DOHH2 (cell line): ENCODE data around the gene DMD.

Source experiments
- H3F3A ChIP-seq: fragments of 200-600 bp; sonication (generic), shearing (Covaris generic); 2 replicates; pipeline ENCODE4 v1.6.0; 2016; ENCODE audit warnings: antibody characterized with exemption, mild to moderate bottlenecking; ENCODE audit not compliant: control insufficient read depth, insufficient read depth
- H3K27ac ChIP-seq: fragments of 200-600 bp; sonication (generic); 2 replicates; pipeline ENCODE4 v1.5.1; 2014; ENCODE audit warnings: low read depth, mild to moderate bottlenecking, low read length, moderate library complexity
- H3K27me3 ChIP-seq: fragments of 200-600 bp; sonication (generic); 2 replicates; pipeline ENCODE4 v1.6.1; 2014; ENCODE audit warnings: mild to moderate bottlenecking, low read length, mixed read lengths; ENCODE audit not compliant: control insufficient read depth
- H3K36me3 ChIP-seq: fragments of 200-600 bp; sonication (generic); 2 replicates; pipeline ENCODE4 v1.6.1; 2014; ENCODE audit warnings: mild to moderate bottlenecking, low read length, moderate library complexity, mixed read lengths; ENCODE audit not compliant: control insufficient read depth
- H3K4me1 ChIP-seq: fragments of 200-600 bp; sonication (generic); 2 replicates; pipeline ENCODE4 v1.6.1; 2014; ENCODE audit warnings: mild to moderate bottlenecking, low read length, mixed read lengths; ENCODE audit not compliant: control insufficient read depth
- H3K4me2 ChIP-seq: fragments of 200-600 bp; sonication (generic); 2 replicates; pipeline ENCODE4 v1.6.0; 2014; ENCODE audit warnings: mild to moderate bottlenecking, low read length, moderate library complexity
- H3K4me3 ChIP-seq: fragments of 200-600 bp; sonication (generic); 2 replicates; pipeline ENCODE4 v1.5.1; 2014; ENCODE audit warnings: mild to moderate bottlenecking, low read length, mixed read lengths
- H3K79me2 ChIP-seq: fragments of 200-600 bp; sonication (generic); 2 replicates; pipeline ENCODE4 v1.6.1; 2014; ENCODE audit warnings: mild to moderate bottlenecking, low read length, mixed read lengths; ENCODE audit not compliant: control insufficient read depth
- H3K9me2 ChIP-seq: fragments of 200-600 bp; sonication (generic); replicated peaks from 2 replicates; pipeline ENCODE4 v1.6.1; 2014; ENCODE audit warnings: mild to moderate bottlenecking, low read length, mixed read lengths; ENCODE audit not compliant: control insufficient read depth
- H3K9me3 ChIP-seq: fragments of 200-600 bp; sonication (generic); 2 replicates; pipeline ENCODE4 v1.6.1; 2014; ENCODE audit warnings: antibody characterized with exemption, low read length, mixed read lengths; ENCODE audit not compliant: control insufficient read depth, insufficient read depth
- H4K20me1 ChIP-seq: fragments of 200-600 bp; sonication (generic); 2 replicates; pipeline ENCODE4 v1.6.0; 2014; ENCODE audit warnings: low read depth, mild to moderate bottlenecking, antibody characterized with exemption, low read length, moderate library complexity; ENCODE audit not compliant: control insufficient read depth, insufficient read depth
- CTCF ChIP-seq: fragments of 200-600 bp; sonication (generic); IDR thresholded peaks from one replicate; pipeline ENCODE4 v1.5.1; 2014; ENCODE audit warnings: antibody characterized with exemption, mild to moderate bottlenecking, low read depth, low read length; ENCODE audit not compliant: poor library complexity, severe bottlenecking
- EZH2phosphoT487 ChIP-seq: fragments of 200-600 bp; sonication (generic); IDR thresholded peaks from 2 replicates; pipeline ENCODE4 v1.6.1; 2017; ENCODE audit warnings: borderline replicate concordance, mild to moderate bottlenecking, antibody characterized with exemption, low read length, moderate library complexity, mixed read lengths

The DMD gene

DNA sequence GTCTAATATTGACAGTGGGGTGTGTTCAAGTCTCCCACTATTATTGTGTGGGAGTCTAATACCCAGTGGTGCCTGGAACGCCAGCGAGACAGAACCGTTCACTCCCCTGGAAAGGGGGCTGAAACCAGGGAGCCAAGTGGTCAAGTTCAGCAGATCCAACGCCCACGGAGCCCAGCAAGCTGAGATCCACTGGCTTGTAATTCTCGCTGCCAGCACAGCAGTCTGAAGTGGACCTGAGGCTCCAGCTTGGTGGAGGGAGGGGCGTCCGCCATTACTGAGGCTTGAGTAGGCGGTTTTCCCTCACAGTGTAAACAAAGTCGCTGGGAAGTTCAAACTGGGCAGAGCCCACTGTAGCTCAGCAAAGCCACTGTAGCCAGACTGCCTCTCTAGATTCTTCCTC lies 407.3 kb downstream of the DMD start:
- Histone ChIP-seq H3K4me1 (no peaks in the 10 kb centered on the region), H3K4me3 (no peak overlapping the region), H3K4me2 (no peak overlapping the region), H3K79me2 (no peaks in the 10 kb centered on the region), H4K20me1 (no peaks in the 10 kb centered on the region), H3F3A (no peaks in the 10 kb centered on the region), H3K9me3 (no peaks in the 10 kb centered on the region), H3K27me3 (no peaks in the 10 kb centered on the region), H3K36me3 (no peaks in the 10 kb centered on the region), H3K9me2 (no peaks in the 10 kb centered on the region), H3K27ac (no peak overlapping the region)
- TF ChIP-seq CTCF (no peak), EZH2phosphoT487 (no peak)

- no peak overlapping the region for H3K4me2 ChIP-seq
- H3K9me2 ChIP-seq = no peaks in the 10 kb centered on the region
- H4K20me1 ChIP-seq = no peaks in the 10 kb centered on the region
- no peaks in the 10 kb centered on the region for H3K9me3 ChIP-seq
- no peaks in the 10 kb centered on the region for H3K79me2 ChIP-seq
- H3K4me3 ChIP-seq = no peak overlapping the region
- no peak overlapping the region for H3K27ac ChIP-seq
- no peak for TF ChIP-seq CTCF
- TF ChIP-seq EZH2phosphoT487 = no peak
- no peaks in the 10 kb centered on the region for H3F3A ChIP-seq
- no peaks in the 10 kb centered on the region for H3K4me1 ChIP-seq
- H3K36me3 ChIP-seq = no peaks in the 10 kb centered on the region
- no peaks in the 10 kb centered on the region for H3K27me3 ChIP-seq
Measured at GRCh38 chrX:32798990-32799389, 412.4 kb downstream of the DMD start.

DNA sequence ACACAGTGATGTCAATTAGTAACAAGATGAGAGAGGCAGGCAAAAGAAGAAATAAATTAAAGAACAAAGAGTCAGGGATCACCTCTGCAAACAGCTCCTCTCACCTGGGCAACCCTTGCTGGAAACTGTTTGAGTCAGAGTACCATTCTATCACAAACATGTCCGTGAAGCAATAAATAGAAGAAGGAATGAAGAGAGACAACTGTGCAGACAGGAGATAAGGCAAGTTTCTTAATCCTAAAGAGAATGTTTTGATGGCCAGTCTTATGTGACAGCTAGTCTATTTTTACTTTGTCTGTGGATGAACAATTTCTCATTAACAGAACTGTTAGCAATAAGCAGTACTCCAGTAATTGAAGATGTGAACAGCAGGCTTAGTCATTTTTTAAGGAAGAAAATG lies 422.4 kb downstream of the DMD start:
- Histone ChIP-seq H3K79me2 (no peaks in the 10 kb centered on the region), H3K4me3 (no peak overlapping the region), H3K27ac (no peak overlapping the region), H3F3A (no peaks in the 10 kb centered on the region), H3K4me2 (no peak overlapping the region), H3K9me3 (no peaks in the 10 kb centered on the region), H3K9me2 (no peaks in the 10 kb centered on the region), H3K36me3 (no peaks in the 10 kb centered on the region), H4K20me1 (no peaks in the 10 kb centered on the region), H3K27me3 (no peaks in the 10 kb centered on the region), H3K4me1 (no peaks in the 10 kb centered on the region)
- TF ChIP-seq EZH2phosphoT487 = no peak

- TF ChIP-seq EZH2phosphoT487 (no peak), CTCF (no peak)
- Histone ChIP-seq H3K27me3 (no peaks in the 10 kb centered on the region), H3F3A (no peaks in the 10 kb centered on the region)
Measured at GRCh38 chrX:32780109-32780508, 431.2 kb downstream of the DMD start.

More at GRCh38 chrX:32780109-32780508, 431.2 kb downstream of the DMD start:
- H3K9me3 ChIP-seq = no peaks in the 10 kb centered on the region
- H3K27ac ChIP-seq = no peak overlapping the region
- H3K4me3 ChIP-seq = no peak overlapping the region
- H3K79me2 ChIP-seq = no peaks in the 10 kb centered on the region
- H3K36me3 ChIP-seq = no peaks in the 10 kb centered on the region
- H4K20me1 ChIP-seq = no peaks in the 10 kb centered on the region
- H3K4me2 ChIP-seq = no peak overlapping the region
- no peaks in the 10 kb centered on the region for H3K9me2 ChIP-seq
- no peaks in the 10 kb centered on the region for H3K4me1 ChIP-seq
